HG02798 (cell line): ENCODE results near the gene HIBCH.
"Not testable (repeated sequence)": the region's sequence is repeated elsewhere in the genome, so short reads cannot be mapped to it uniquely, and the experiment has no call there.

Experiments used
- ATAC-seq: cut with Tn5 transposase; IDR thresholded peaks from one replicate; pipeline ENCODE4 v1.9.1; 2021; ENCODE audit warnings: mild to moderate bottlenecking; ENCODE audit not compliant: unreplicated experiment, poor library complexity

The HIBCH gene

DNA sequence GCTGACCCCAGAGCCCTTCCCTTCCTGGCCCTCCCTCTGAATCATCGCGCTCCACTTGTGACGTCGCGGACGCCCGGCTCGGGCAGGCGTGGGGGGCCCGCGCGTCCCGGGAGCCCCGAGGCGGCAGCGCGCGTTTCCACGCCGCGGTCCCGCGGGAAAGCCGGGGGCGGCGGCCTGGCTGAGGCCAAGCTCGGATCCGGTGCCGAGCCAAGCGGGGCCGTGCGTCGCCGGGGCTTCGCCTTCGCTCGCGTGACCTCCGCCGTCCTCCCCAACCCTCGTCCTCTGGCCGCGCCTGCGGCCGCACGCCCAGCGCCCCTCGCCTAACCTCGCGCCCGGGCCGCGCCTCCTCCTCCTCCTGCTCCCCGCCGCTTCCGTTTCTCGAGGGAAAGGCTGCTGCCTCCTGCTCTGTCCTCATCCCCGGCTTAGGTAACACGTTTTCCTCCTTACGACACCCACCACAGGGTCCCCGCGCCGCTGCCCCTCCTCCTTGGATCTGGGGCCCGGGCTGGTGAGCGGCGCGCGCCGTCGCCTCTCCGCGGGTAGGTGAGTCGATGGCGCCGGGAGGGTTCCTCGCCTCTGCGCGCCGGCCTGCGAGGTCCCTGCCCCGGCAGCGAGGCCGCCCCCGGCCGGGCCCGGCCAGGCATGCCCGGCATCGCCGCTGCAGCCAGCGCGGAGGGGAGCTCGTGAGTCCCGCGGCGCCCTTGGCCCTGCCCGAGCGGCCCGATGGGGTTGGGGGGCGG is 24.1 kb upstream of the HIBCH start, which contains the start of gene INPP1:
TSS of gene INPP1 (plus strand) at position 54 of the 740 bp plus-strand sequence. CDS start 16,514 bp downstream, outside the sequence.
- ATAC-seq: peak; percentile 61

DNA sequence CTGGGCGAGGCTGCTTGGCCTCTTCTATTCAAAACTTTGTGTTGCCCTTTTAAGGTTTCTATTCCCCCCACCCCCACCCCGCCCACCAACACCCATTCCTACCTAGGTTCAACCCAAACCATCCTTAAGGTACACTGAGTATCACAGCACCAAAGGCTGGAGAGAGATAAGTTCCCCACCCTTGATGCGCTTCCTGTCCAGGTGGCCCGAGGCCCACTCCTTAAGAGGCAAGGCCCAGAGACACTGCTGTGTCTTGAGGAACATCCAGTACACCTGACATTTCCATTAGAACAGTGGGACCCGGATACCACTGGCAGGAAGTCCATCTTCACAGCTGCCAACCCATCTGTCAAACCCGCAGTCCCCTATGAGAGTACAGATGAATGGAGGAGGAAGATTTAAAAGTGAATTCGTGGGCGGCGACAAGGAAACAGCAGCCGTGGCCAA is 23.5 kb upstream of the HIBCH start:
- ATAC-seq: no peak

DNA sequence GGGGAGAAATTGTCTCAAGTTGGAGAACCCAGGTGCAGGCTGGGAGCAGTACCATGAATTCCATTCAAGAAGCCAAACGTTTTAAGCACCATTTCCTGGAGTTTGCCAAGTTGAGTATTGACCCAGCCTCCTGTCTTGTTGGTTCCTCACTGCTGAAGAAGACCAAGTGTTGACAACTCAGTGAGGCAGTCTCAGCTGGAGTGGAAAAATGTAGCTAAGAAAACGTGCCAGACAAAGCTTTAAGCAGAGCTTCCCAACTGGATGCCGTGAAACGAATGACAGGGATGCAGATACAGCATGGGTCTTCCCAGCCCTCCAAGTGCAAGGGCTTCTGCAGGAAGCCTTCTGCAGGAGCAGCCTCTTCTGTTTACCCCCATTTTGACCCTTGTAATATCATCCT is 23.0 kb upstream of the HIBCH start:
- ATAC-seq: no peak

GRCh38 chr2:190340369-190340768 is 20.7 kb upstream of the HIBCH start:
- ATAC-seq: no peak

GRCh38 chr2:190339394-190339793 is 19.8 kb upstream of the HIBCH start:
- no peak for ATAC-seq

GRCh38 chr2:190338453-190338852 is 18.8 kb upstream of the HIBCH start:
- no peak for ATAC-seq

DNA sequence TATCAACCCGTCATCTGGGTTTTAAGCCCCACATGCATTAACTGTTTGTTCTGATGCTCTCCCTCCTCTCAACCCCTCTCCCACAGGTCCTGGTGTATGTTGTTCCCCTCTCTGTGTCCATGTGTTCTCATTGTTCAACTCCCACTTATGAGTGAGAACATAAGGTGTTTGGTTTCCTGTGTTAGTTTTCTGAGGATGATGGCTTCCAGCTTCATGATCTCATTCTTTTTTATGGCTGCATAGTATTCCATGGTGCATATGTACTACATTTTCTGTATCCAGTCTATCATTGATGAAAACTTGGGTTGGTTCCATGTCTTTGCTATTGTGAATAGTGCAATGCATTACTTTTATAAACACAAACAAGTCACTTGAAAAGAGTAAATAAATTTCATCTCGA is 16.8 kb upstream of the HIBCH start:
- no peak for ATAC-seq

DNA sequence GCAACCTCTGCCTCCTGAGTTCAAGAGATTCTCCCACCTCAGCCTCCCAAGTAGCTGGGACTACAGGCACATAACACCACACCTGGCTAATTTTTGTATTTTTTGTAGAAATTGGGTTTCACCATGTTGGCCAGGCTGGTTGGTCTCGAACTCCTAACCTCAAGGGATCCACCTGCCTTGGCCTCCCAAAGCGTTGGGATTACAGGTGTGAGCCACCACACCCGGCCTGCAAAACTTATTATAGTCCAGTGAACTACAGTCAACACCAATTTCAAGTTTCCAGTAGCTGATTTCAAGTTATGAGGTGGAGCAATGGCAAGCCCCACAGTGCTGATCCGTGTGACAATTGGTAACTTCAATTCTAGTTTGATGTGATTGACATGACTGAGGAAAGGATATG is 16.0 kb upstream of the HIBCH start:
- not testable (repeated sequence) for ATAC-seq

DNA sequence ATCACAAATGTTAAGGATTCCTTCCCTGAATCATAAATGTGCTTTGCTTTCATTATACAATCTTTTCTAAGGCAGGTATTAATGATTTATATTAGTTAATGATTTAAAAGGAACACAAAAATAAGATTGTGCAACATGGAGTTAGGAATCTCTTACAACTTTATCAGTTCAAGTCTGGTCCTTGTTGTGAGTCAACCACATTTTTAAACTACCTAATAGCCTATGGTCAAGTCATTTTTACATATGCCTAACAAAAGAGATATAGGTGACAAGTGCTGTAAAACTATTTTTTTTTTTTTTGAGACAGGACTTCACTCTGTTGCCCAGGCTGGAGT is 15.6 kb upstream of the HIBCH start:
- ATAC-seq: no peak

GRCh38 chr2:190334479-190335224 is 15.0 kb upstream of the HIBCH start:
- no peak for ATAC-seq

- no peak for ATAC-seq
Observed at GRCh38 chr2:190333928-190334327, 14.3 kb upstream of the HIBCH start.

DNA sequence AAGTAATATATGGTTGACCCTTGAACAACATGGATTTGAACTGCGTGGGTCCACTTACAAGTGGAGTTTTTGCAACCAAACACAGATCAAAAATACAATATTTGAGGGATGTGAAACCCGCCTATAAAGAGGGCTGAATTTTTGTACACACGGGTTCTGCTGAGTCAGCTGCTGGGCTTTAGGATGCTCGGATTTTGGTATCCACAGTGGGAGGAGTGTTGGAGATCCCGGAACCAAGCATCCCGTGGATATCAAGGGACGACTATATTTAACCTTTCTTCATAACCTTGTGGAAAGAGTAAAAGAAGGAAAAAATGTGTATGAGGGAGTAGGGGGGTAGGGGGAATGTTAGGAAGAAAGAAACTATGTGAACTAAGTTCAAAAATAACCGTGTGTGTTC is 13.8 kb upstream of the HIBCH start:
- ATAC-seq: no peak

GRCh38 chr2:190328573-190329147 is 9.0 kb upstream of the HIBCH start:
- no peak for ATAC-seq

GRCh38 chr2:190327867-190328572 is 8.4 kb upstream of the HIBCH start:
- no peak for ATAC-seq

GRCh38 chr2:190325588-190325987 is 6.0 kb upstream of the HIBCH start:
- ATAC-seq: no peak

- no peak for ATAC-seq
Observed at GRCh38 chr2:190323406-190323805, 3.8 kb upstream of the HIBCH start.

GRCh38 chr2:190320696-190321095 is 1.1 kb upstream of the HIBCH start:
- no peak for ATAC-seq

GRCh38 chr2:190318931-190319554 is 583 bp downstream of the HIBCH start:
- peak; percentile 29 for ATAC-seq

GRCh38 chr2:190318514-190318913 is 1.1 kb downstream of the HIBCH start:
- no peak for ATAC-seq

- no peak for ATAC-seq
Observed at GRCh38 chr2:190315273-190315672, 4.4 kb downstream of the HIBCH start.
